ACC112 (cell line): ENCODE results near the gene GNS.

Experiments used
- H2AFZ ChIP-seq: fragments of 200-600 bp; sonication (generic); one replicate; pipeline ENCODE4 v1.6.0; 2017; ENCODE audit warnings: antibody characterized with exemption, low read length; ENCODE audit not compliant: unreplicated experiment
- H3K27ac ChIP-seq: fragments of 200-600 bp; sonication (generic); 2 replicates; pipeline ENCODE4 v1.5.1; 2014; ENCODE audit warnings: low read depth, mild to moderate bottlenecking, antibody characterized with exemption, low read length, moderate library complexity
- H3K27me3 ChIP-seq: fragments of 200-600 bp; sonication (generic); 2 replicates; pipeline ENCODE4 v1.6.1; 2014; ENCODE audit warnings: mild to moderate bottlenecking, antibody characterized with exemption, low read length, moderate library complexity, mixed read lengths; ENCODE audit not compliant: insufficient read depth
- H3K36me3 ChIP-seq: fragments of 200-600 bp; sonication (generic); 2 replicates; pipeline ENCODE4 v1.6.1; 2016; ENCODE audit warnings: mild to moderate bottlenecking, antibody characterized with exemption, low read length, moderate library complexity, mixed read lengths; ENCODE audit not compliant: insufficient read depth
- H3K4me1 ChIP-seq: fragments of 200-600 bp; sonication (generic); one replicate; pipeline ENCODE4 v1.6.1; 2016; ENCODE audit warnings: low read length, mixed read lengths; ENCODE audit not compliant: insufficient read depth, unreplicated experiment, control insufficient read depth
- H3K4me3 ChIP-seq: fragments of 200-600 bp; sonication (generic); 2 replicates; pipeline ENCODE4 v1.5.1; 2014; ENCODE audit warnings: mild to moderate bottlenecking, low read depth, low read length
- H3K79me2 ChIP-seq: fragments of 200-600 bp; sonication (generic); one replicate; pipeline ENCODE4 v1.6.0; 2016; ENCODE audit warnings: low read length; ENCODE audit not compliant: control insufficient read depth, unreplicated experiment, insufficient read depth

GNS gene

GRCh38 chr12:64794305-64794704 lies 35.1 kb upstream of the GNS start:
- H2AFZ ChIP-seq = no peak overlapping the region
- H3K79me2 ChIP-seq = no peaks in the 10 kb centered on the region
- peaks cover 5% of the 10 kb centered on the region for H3K4me1 ChIP-seq
- H3K4me3 ChIP-seq = no peak overlapping the region
- H3K27me3 ChIP-seq = peaks cover 6% of the 10 kb centered on the region
- no peaks in the 10 kb centered on the region for H3K36me3 ChIP-seq
- H3K27ac ChIP-seq = no peak overlapping the region

DNA sequence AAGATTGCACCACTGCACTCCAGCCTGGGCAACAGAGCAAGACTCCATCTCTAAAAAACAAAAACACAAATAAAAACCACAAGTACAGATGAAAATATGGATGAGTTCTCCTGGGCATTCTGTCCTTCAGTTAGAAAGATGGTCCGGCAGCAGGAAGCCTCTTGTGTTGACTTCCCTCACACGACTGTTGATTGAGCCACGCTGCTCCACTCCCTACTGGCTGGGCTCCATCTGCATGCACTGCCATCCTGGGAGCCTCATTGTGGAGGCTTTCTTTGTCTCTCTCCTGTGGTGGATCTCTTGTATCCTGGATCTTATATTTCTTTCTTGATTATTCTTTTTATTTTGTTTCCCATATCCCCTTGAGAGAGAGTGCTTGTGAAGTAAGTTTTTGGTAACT lies 34.4 kb upstream of the GNS start:
- no peaks in the 10 kb centered on the region for H3K36me3 ChIP-seq
- H3K27ac ChIP-seq = no peak overlapping the region
- H3K4me3 ChIP-seq = no peak overlapping the region
- peaks cover 3% of the 10 kb centered on the region for H3K27me3 ChIP-seq
- no peak overlapping the region for H2AFZ ChIP-seq
- peaks cover 5% of the 10 kb centered on the region for H3K4me1 ChIP-seq
- H3K79me2 ChIP-seq = no peaks in the 10 kb centered on the region

GRCh38 chr12:64792128-64792527 lies 32.9 kb upstream of the GNS start:
- Histone ChIP-seq H3K79me2 (no peaks in the 10 kb centered on the region), H2AFZ (no peak overlapping the region), H3K4me1 (peaks cover 5% of the 10 kb centered on the region), H3K4me3 (no peak overlapping the region), H3K36me3 (no peaks in the 10 kb centered on the region), H3K27me3 (no peaks in the 10 kb centered on the region), H3K27ac (no peak overlapping the region)

DNA sequence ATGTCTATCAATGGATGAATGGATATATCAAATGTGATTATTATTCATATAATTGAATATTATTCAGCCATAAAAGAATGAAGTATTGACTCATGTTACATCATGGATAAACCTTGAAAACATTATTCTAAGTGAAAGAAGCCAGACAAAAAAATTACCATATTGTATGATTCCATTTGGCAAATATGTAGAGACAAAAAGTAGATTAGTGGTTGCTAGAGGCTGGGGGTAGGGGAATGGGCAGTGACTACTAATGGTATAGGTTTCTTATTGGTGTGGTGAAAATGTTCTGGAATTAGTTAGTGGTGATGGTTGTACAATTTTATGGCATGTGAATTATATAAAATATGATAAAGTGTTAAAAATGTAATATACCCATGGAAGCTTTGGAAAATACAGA lies 31.8 kb upstream of the GNS start:
- Histone ChIP-seq H3K27me3 (no peaks in the 10 kb centered on the region), H3K4me1 (peaks cover 4% of the 10 kb centered on the region), H3K27ac (no peak overlapping the region), H2AFZ (no peak overlapping the region), H3K4me3 (no peak overlapping the region), H3K36me3 (no peaks in the 10 kb centered on the region), H3K79me2 (no peaks in the 10 kb centered on the region)

GRCh38 chr12:64790166-64790565 lies 31.0 kb upstream of the GNS start:
- no peaks in the 10 kb centered on the region for H3K36me3 ChIP-seq
- no peaks in the 10 kb centered on the region for H3K79me2 ChIP-seq
- H2AFZ ChIP-seq = no peak overlapping the region
- H3K4me3 ChIP-seq = no peak overlapping the region
- no peak overlapping the region for H3K27ac ChIP-seq
- H3K4me1 ChIP-seq = no peaks in the 10 kb centered on the region
- no peaks in the 10 kb centered on the region for H3K27me3 ChIP-seq

DNA sequence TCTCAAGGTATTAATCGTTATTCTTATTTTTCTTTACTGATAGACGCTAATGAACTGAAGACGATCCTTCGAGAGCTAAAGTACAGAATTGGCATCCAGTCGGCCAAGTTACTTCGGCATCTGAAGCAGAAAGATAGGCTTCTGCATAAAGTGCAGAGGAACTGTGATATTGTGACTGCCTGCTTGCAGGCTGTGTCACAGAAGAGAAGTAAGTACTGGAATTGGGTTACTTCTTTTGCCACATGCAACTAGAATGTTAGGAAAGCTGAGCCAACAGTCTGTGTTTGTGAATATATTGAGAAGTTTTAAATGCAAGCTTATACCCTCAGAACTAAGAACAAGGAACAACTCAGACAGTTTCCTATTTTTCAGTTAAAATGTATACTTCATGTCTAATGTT lies 26.6 kb upstream of the GNS start:
- no peaks in the 10 kb centered on the region for H3K4me1 ChIP-seq
- H3K79me2 ChIP-seq = no peaks in the 10 kb centered on the region
- H3K4me3 ChIP-seq = no peak overlapping the region
- H2AFZ ChIP-seq = no peak overlapping the region
- H3K27ac ChIP-seq = no peak overlapping the region
- H3K27me3 ChIP-seq = peaks cover 39% of the 10 kb centered on the region
- H3K36me3 ChIP-seq = no peaks in the 10 kb centered on the region

DNA sequence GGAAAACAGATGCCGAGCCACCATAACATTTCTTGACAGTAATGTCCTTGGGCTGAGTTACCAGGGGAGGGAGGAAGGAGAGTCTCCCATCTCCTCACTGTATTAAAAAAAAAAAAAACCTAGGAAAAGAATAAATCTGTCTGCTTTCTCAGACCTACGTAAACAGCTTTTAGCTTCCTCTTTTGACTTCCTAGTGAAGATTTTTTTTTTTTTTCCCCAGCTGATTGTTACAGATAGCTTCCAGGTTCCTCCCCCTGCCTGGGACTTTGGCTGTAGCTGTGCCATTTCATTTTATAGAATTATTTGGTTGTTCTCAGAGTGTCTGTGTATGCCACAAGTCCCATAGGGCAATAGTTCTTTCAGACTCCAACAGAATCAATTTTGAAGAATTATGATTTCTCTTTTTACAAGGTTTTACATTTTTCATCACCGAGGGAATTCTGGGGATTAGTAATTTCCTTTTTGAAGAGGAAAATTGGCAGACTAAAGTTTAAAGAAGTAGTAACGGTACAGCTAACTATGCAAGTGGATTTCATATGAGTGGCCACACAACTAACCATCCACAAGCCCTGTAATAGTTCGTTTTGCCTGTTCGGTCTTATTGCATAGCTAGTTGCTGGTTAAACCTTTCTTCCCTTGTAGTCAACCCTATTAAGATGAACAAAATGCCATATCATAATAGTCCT lies 23.1 kb upstream of the GNS start:
- Histone ChIP-seq H3K27me3 (peaks cover 73% of the 10 kb centered on the region), H2AFZ (no peak overlapping the region), H3K79me2 (no peaks in the 10 kb centered on the region), H3K27ac (no peak overlapping the region), H3K4me1 (no peaks in the 10 kb centered on the region), H3K4me3 (peak overlapping the region; percentile 73), H3K36me3 (no peaks in the 10 kb centered on the region)

DNA sequence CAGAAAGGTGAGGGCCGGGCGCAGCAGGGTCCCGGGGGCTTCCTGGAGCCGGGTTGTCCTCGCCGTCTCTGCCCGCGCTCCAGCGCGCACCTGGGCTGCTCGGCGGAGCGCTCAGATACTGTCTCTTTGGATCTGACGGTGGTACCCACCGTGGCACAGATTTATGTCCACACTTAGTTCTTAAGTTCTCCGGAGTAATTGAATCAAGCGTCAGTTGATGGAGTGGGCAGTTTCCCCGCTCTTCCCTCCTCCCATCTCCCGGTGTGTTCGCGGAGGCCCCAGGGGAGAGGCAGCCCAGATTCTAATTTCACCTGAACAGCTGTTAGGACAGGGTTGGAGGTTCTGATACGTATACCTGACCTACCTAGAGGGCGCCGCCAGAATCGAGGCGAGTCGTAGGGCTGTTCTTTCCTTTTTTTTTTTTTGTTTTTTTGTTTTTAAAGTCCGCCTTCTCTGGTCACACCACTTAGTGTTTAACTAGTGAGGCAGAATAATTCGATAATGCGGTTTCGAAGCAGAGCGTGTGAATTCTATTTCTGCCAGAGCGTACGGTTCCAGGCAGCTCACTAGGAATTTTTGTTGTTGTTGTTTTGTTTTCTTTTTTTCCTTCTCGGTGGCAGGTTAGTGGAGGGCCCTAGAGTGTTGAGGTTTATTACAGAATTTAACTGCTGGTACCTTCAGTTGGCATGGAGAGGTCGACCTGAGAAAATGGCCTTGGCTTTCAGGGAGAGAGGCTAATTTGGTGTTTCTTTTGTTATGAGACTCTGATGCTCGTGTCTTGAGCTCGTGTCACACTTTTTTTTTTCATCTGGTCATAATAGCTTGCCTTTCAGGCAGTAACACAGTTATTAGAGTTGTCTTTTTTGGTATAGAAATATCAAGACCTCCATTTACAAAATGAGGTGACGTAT lies 22.3 kb upstream of the GNS start:
- Histone ChIP-seq H3K36me3 (no peaks in the 10 kb centered on the region), H3K27ac (no peak overlapping the region), H3K27me3 (peaks cover 79% of the 10 kb centered on the region), H3K4me3 (peak overlapping the region; percentile 73), H3K79me2 (no peaks in the 10 kb centered on the region), H2AFZ (peak overlapping the region; percentile 73), H3K4me1 (no peaks in the 10 kb centered on the region)

GRCh38 chr12:64780531-64781279 lies 21.5 kb upstream of the GNS start:
- no peaks in the 10 kb centered on the region for H3K79me2 ChIP-seq
- no peaks in the 10 kb centered on the region for H3K4me1 ChIP-seq
- H3K27me3 ChIP-seq = peaks cover 87% of the 10 kb centered on the region
- no peaks in the 10 kb centered on the region for H3K36me3 ChIP-seq
- H2AFZ ChIP-seq = peak overlapping the region; percentile 73
- H3K27ac ChIP-seq = no peak overlapping the region
- H3K4me3 ChIP-seq = peak overlapping the region; percentile 73

DNA sequence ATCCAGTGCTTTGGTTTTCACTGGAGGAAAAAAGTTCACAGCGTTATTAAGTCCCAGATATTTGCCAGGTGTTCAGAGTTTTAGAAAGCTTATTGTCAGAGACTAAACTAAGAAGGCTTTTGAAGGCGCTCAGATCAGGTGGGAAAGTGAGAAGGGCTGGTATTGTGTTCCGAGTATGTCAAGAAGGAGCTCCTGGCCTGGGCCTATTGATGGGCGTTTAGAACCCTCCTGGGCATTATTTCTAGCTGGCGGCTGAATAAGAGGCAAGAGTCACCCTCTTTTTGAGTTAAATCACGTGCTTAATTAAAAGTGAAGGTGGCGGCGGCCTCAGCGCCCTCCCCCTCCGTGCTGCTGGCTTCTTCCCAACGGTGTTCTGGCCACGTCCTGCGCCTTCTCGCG lies 20.9 kb upstream of the GNS start:
- H3K79me2 ChIP-seq = no peaks in the 10 kb centered on the region
- no peak overlapping the region for H3K27ac ChIP-seq
- no peak overlapping the region for H2AFZ ChIP-seq
- H3K4me3 ChIP-seq = peak overlapping the region; percentile 73
- H3K36me3 ChIP-seq = no peaks in the 10 kb centered on the region
- H3K27me3 ChIP-seq = peaks cover 90% of the 10 kb centered on the region
- no peaks in the 10 kb centered on the region for H3K4me1 ChIP-seq
